ENCODE results near the gene GM2A. TPM values are rescaled to one million over a fixed set of nuclear protein-coding genes. Genes with fewer than 3 reads are reported as not detected.

GM2A gene
- polyA plus RNA-seq, 4 donors, result 4.0 to 22.5 (median 12.1) TPM

- DNase-seq (peak; percentile 20 to 57), FAIRE-seq (no peak)
- WGBS, 3 donors, result 57 to 75% (median 69%) methylated on average over 10 of the region's 10 CpGs
- peak overlapping the region; percentile 66 to 93 (median 83) for H3K27ac ChIP-seq (ENCODE audit: low read depth in 1 of 3, low read length in 2 of 3)
- no peak overlapping the region for H3K4me3 ChIP-seq (ENCODE audit: low read depth in 1 of 3, low read length in 3 of 3)
- H3K4me1 ChIP-seq (ENCODE audit: control insufficient read depth in 3 of 3, insufficient read depth in 2 of 3, low read depth in 1 of 3, low read length in 2 of 3), result peaks cover 0 to 30% (median 9%) of the 10 kb centered on the region in 3 donors
- H3K9me3 ChIP-seq (ENCODE audit: control insufficient read depth in 2 of 2, insufficient read depth in 1 of 2, low read depth in 1 of 2, low read length in 1 of 2), result no peaks in the 10 kb centered on the region
- H3K27me3 ChIP-seq (ENCODE audit: control insufficient read depth in 3 of 3, insufficient read depth in 3 of 3, low read length in 3 of 3), result no peaks in the 10 kb centered on the region
- peaks cover 0 to 19% (median 0%) of the 10 kb centered on the region in 3 donors for H3K36me3 ChIP-seq (ENCODE audit: control insufficient read depth in 3 of 3, insufficient read depth in 2 of 3, low read depth in 1 of 3, low read length in 3 of 3)
Observed at GRCh38 chr5:151214614-151215545, 38.1 kb upstream of the GM2A start.

- Histone ChIP-seq H3K4me3 (ENCODE audit: low read depth in 1 of 3, low read length in 3 of 3) (no peak overlapping the region), H3K9me3 (ENCODE audit: control insufficient read depth in 2 of 2, insufficient read depth in 1 of 2, low read depth in 1 of 2, low read length in 1 of 2) (no peaks in the 10 kb centered on the region), H3K27me3 (ENCODE audit: control insufficient read depth in 3 of 3, insufficient read depth in 3 of 3, low read length in 3 of 3) (no peaks in the 10 kb centered on the region), H3K36me3 (ENCODE audit: control insufficient read depth in 3 of 3, insufficient read depth in 2 of 3, low read depth in 1 of 3, low read length in 3 of 3) (peaks cover 0 to 23% (median 0%) of the 10 kb centered on the region in 3 donors), H3K27ac (ENCODE audit: low read depth in 1 of 3, low read length in 2 of 3) (peak overlapping the region; percentile 66 to 93 (median 83)), H3K4me1 (ENCODE audit: control insufficient read depth in 3 of 3, insufficient read depth in 2 of 3, low read depth in 1 of 3, low read length in 2 of 3) (peaks cover 0 to 30% (median 15%) of the 10 kb centered on the region in 3 donors)
- FAIRE-seq, result no peak
- DNase-seq, result no peak
- WGBS, 3 donors, result 80 to 93% (median 90%) methylated on average over 2 of the region's 2 CpGs
Observed at GRCh38 chr5:151215546-151215880, 37.5 kb upstream of the GM2A start.

GRCh38 chr5:151216781-151217180 lies 36.2 kb upstream of the GM2A start:
- 63 to 83% (median 74%) methylated on average over 5 of the region's 5 CpGs for WGBS, 3 donors
- Histone ChIP-seq H3K27ac (ENCODE audit: low read depth in 1 of 3, low read length in 2 of 3) (peak overlapping the region in 2 of 3 donors; percentile 14 to 24), H3K4me3 (ENCODE audit: low read depth in 1 of 3, low read length in 3 of 3) (no peak overlapping the region), H3K27me3 (ENCODE audit: control insufficient read depth in 3 of 3, insufficient read depth in 3 of 3, low read length in 3 of 3) (no peaks in the 10 kb centered on the region), H3K36me3 (ENCODE audit: control insufficient read depth in 3 of 3, insufficient read depth in 2 of 3, low read depth in 1 of 3, low read length in 3 of 3) (peaks cover 0 to 34% (median 0%) of the 10 kb centered on the region in 3 donors), H3K4me1 (ENCODE audit: control insufficient read depth in 3 of 3, insufficient read depth in 2 of 3, low read depth in 1 of 3, low read length in 2 of 3) (peaks cover 0 to 32% (median 16%) of the 10 kb centered on the region in 3 donors), H3K9me3 (ENCODE audit: control insufficient read depth in 2 of 2, insufficient read depth in 1 of 2, low read depth in 1 of 2, low read length in 1 of 2) (no peaks in the 10 kb centered on the region)
- DNase-seq (no peak), FAIRE-seq (no peak)

- Histone ChIP-seq H3K36me3 (ENCODE audit: control insufficient read depth in 3 of 3, insufficient read depth in 2 of 3, low read depth in 1 of 3, low read length in 3 of 3) (peaks cover 0 to 30% (median 0%) of the 10 kb centered on the region in 3 donors), H3K27ac (ENCODE audit: low read depth in 1 of 3, low read length in 2 of 3) (no peak overlapping the region), H3K4me3 (ENCODE audit: low read depth in 1 of 3, low read length in 3 of 3) (no peak overlapping the region), H3K27me3 (ENCODE audit: control insufficient read depth in 3 of 3, insufficient read depth in 3 of 3, low read length in 3 of 3) (no peaks in the 10 kb centered on the region), H3K9me3 (ENCODE audit: control insufficient read depth in 2 of 2, insufficient read depth in 1 of 2, low read depth in 1 of 2, low read length in 1 of 2) (no peaks in the 10 kb centered on the region), H3K4me1 (ENCODE audit: control insufficient read depth in 3 of 3, insufficient read depth in 2 of 3, low read depth in 1 of 3, low read length in 2 of 3) (peaks cover 0 to 44% (median 16%) of the 10 kb centered on the region in 3 donors)
- DNase-seq (no peak), FAIRE-seq (no peak)
- 74 to 88% (median 84%) methylated on average over 6 of the region's 6 CpGs for WGBS, 3 donors
Observed at GRCh38 chr5:151218177-151218576, 34.8 kb upstream of the GM2A start.

- peaks cover 0 to 30% (median 0%) of the 10 kb centered on the region in 3 donors for H3K36me3 ChIP-seq (ENCODE audit: control insufficient read depth in 3 of 3, insufficient read depth in 2 of 3, low read depth in 1 of 3, low read length in 3 of 3)
- H3K4me1 ChIP-seq (ENCODE audit: control insufficient read depth in 3 of 3, insufficient read depth in 2 of 3, low read depth in 1 of 3, low read length in 2 of 3), result peaks cover 0 to 35% (median 16%) of the 10 kb centered on the region in 3 donors
- no peak for DNase-seq
- WGBS, 3 donors, result 90 to 91% (median 91%) methylated on average over 9 of the region's 9 CpGs
- no peaks in the 10 kb centered on the region for H3K27me3 ChIP-seq (ENCODE audit: control insufficient read depth in 3 of 3, insufficient read depth in 3 of 3, low read length in 3 of 3)
- no peak overlapping the region for H3K27ac ChIP-seq (ENCODE audit: low read depth in 1 of 3, low read length in 2 of 3)
- no peaks in the 10 kb centered on the region for H3K9me3 ChIP-seq (ENCODE audit: control insufficient read depth in 2 of 2, insufficient read depth in 1 of 2, low read depth in 1 of 2, low read length in 1 of 2)
- no peak for FAIRE-seq
- no peak overlapping the region for H3K4me3 ChIP-seq (ENCODE audit: low read depth in 1 of 3, low read length in 3 of 3)
Observed at GRCh38 chr5:151219138-151219537, 33.8 kb upstream of the GM2A start.

- H3K9me3 ChIP-seq (ENCODE audit: control insufficient read depth in 2 of 2, insufficient read depth in 1 of 2, low read depth in 1 of 2, low read length in 1 of 2), result no peaks in the 10 kb centered on the region
- H3K36me3 ChIP-seq (ENCODE audit: control insufficient read depth in 3 of 3, insufficient read depth in 2 of 3, low read depth in 1 of 3, low read length in 3 of 3), result peaks cover 0 to 26% (median 0%) of the 10 kb centered on the region in 3 donors
- H3K27ac ChIP-seq (ENCODE audit: low read depth in 1 of 3, low read length in 2 of 3), result peak overlapping the region in 1 of 3 donors; percentile 18
- 75 to 83% (median 83%) methylated on average over 7 of the region's 7 CpGs for WGBS, 3 donors
- DNase-seq, result no peak
- FAIRE-seq, result no peak
- H3K4me1 ChIP-seq (ENCODE audit: control insufficient read depth in 3 of 3, insufficient read depth in 2 of 3, low read depth in 1 of 3, low read length in 2 of 3), result peaks cover 0 to 32% (median 12%) of the 10 kb centered on the region in 3 donors
- no peak overlapping the region for H3K4me3 ChIP-seq (ENCODE audit: low read depth in 1 of 3, low read length in 3 of 3)
- H3K27me3 ChIP-seq (ENCODE audit: control insufficient read depth in 3 of 3, insufficient read depth in 3 of 3, low read length in 3 of 3), result no peaks in the 10 kb centered on the region
Observed at GRCh38 chr5:151219789-151220188, 33.2 kb upstream of the GM2A start.

GRCh38 chr5:151221574-151221973 lies 31.4 kb upstream of the GM2A start:
- H3K4me3 ChIP-seq (ENCODE audit: low read depth in 1 of 3, low read length in 3 of 3), result peak overlapping the region in 1 of 3 donors; percentile 91
- H3K9me3 ChIP-seq (ENCODE audit: control insufficient read depth in 2 of 2, insufficient read depth in 1 of 2, low read depth in 1 of 2, low read length in 1 of 2), result no peaks in the 10 kb centered on the region
- FAIRE-seq (no peak), DNase-seq (no peak)
- peaks cover 0 to 22% (median 8%) of the 10 kb centered on the region in 3 donors for H3K4me1 ChIP-seq (ENCODE audit: control insufficient read depth in 3 of 3, insufficient read depth in 2 of 3, low read depth in 1 of 3, low read length in 2 of 3)
- WGBS, 3 donors, result 64 to 76% (median 73%) methylated on average over 3 of the region's 3 CpGs
- H3K36me3 ChIP-seq (ENCODE audit: control insufficient read depth in 3 of 3, insufficient read depth in 2 of 3, low read depth in 1 of 3, low read length in 3 of 3), result peaks cover 0 to 18% (median 0%) of the 10 kb centered on the region in 3 donors
- no peaks in the 10 kb centered on the region for H3K27me3 ChIP-seq (ENCODE audit: control insufficient read depth in 3 of 3, insufficient read depth in 3 of 3, low read length in 3 of 3)
- H3K27ac ChIP-seq (ENCODE audit: low read depth in 1 of 3, low read length in 2 of 3), result peak overlapping the region in 1 of 3 donors; percentile 90

GRCh38 chr5:151222054-151222789 lies 30.8 kb upstream of the GM2A start:
- no peaks in the 10 kb centered on the region for H3K27me3 ChIP-seq (ENCODE audit: control insufficient read depth in 3 of 3, insufficient read depth in 3 of 3, low read length in 3 of 3)
- H3K4me3 ChIP-seq (ENCODE audit: low read depth in 1 of 3, low read length in 3 of 3), result peak overlapping the region in 2 of 3 donors; percentile 86 to 91
- FAIRE-seq, result no peak
- no peak for DNase-seq
- H3K36me3 ChIP-seq (ENCODE audit: control insufficient read depth in 3 of 3, insufficient read depth in 2 of 3, low read depth in 1 of 3, low read length in 3 of 3), result peaks cover 0 to 18% (median 0%) of the 10 kb centered on the region in 3 donors
- H3K9me3 ChIP-seq (ENCODE audit: control insufficient read depth in 2 of 2, insufficient read depth in 1 of 2, low read depth in 1 of 2, low read length in 1 of 2), result no peaks in the 10 kb centered on the region
- H3K27ac ChIP-seq (ENCODE audit: low read depth in 1 of 3, low read length in 2 of 3), result peak overlapping the region; percentile 37 to 90 (median 82)
- WGBS, 3 donors, result 68 to 86% (median 76%) methylated on average over 6 of the region's 6 CpGs
- peaks cover 0 to 22% (median 8%) of the 10 kb centered on the region in 3 donors for H3K4me1 ChIP-seq (ENCODE audit: control insufficient read depth in 3 of 3, insufficient read depth in 2 of 3, low read depth in 1 of 3, low read length in 2 of 3)

All from small intestine (tissue), 7 donors.